ENCODE results near the gene RNF144A.

The RNF144A gene

GRCh38 chr2:7061921-7062320 is 144.7 kb downstream of the RNF144A start:
- Histone ChIP-seq H4K12ac (ENCODE audit: low read depth, low read length) (no peak overlapping the region), H3K9me3 (ENCODE audit: insufficient read depth, low read depth, low read length) (no peaks in the 10 kb centered on the region), H3K4me2 (ENCODE audit: low read length) (no peak overlapping the region), H3K4me1 (ENCODE audit: control insufficient read depth in 1 of 2, insufficient read depth in 2 of 2, low read length in 2 of 2) (no peaks in the 10 kb centered on the region), H4K8ac (ENCODE audit: low read depth, low read length) (no peak overlapping the region), H3K27ac (ENCODE audit: low read depth, low read length) (no peak overlapping the region), H3K18ac (ENCODE audit: low read length) (no peak overlapping the region), H2BK5ac (ENCODE audit: low read depth, low read length, poor library complexity) (no peak overlapping the region), H4K91ac (ENCODE audit: low read depth, low read length) (no peak overlapping the region), H3K79me2 (ENCODE audit: control insufficient read depth, insufficient read depth, low read length, poor library complexity) (no peaks in the 10 kb centered on the region), H2BK120ac (ENCODE audit: insufficient read depth, low read length, poor library complexity) (no peak overlapping the region), H3K79me1 (ENCODE audit: low read length) (no peaks in the 10 kb centered on the region), H2AFZ (ENCODE audit: insufficient read depth, low read length, poor library complexity) (no peak overlapping the region), H3K27me3 (ENCODE audit: insufficient read depth, low read length) (no peaks in the 10 kb centered on the region), H3K23ac (ENCODE audit: low read length) (no peak overlapping the region), H3K36me3 (ENCODE audit: control insufficient read depth in 1 of 2, insufficient read depth in 2 of 2, low read length in 2 of 2) (no peaks in the 10 kb centered on the region), H3K9ac (ENCODE audit: low read length) (no peak overlapping the region), H2AK5ac (ENCODE audit: low read length) (no peak overlapping the region), H3K14ac (ENCODE audit: low read length) (no peak overlapping the region), H2BK12ac (ENCODE audit: low read length) (no peak overlapping the region), H3K4me3 (ENCODE audit: low read depth, low read length) (no peak overlapping the region), H3K4ac (ENCODE audit: low read depth, low read length) (no peak overlapping the region)
- DNase-seq = no peak
- no CpG with 5 or more reads among the region's 3 CpGs for WGBS (ENCODE audit: extremely low coverage, insufficient coverage, insufficient read length)

- H3K4me1 ChIP-seq (ENCODE audit: control insufficient read depth in 1 of 2, insufficient read depth in 2 of 2, low read length in 2 of 2) = no peaks in the 10 kb centered on the region
- no peaks in the 10 kb centered on the region for H3K9me3 ChIP-seq (ENCODE audit: insufficient read depth, low read depth, low read length)
- H2AK5ac ChIP-seq (ENCODE audit: low read length) = no peak overlapping the region
- H3K14ac ChIP-seq (ENCODE audit: low read length) = no peak overlapping the region
- no peak overlapping the region for H3K4ac ChIP-seq (ENCODE audit: low read depth, low read length)
- H3K79me2 ChIP-seq (ENCODE audit: control insufficient read depth, insufficient read depth, low read length, poor library complexity) = no peaks in the 10 kb centered on the region
- H4K12ac ChIP-seq (ENCODE audit: low read depth, low read length) = no peak overlapping the region
- H3K36me3 ChIP-seq (ENCODE audit: control insufficient read depth in 1 of 2, insufficient read depth in 2 of 2, low read length in 2 of 2) = no peaks in the 10 kb centered on the region
- DNase-seq = no peak
- no peak overlapping the region for H2AFZ ChIP-seq (ENCODE audit: insufficient read depth, low read length, poor library complexity)
- H2BK120ac ChIP-seq (ENCODE audit: insufficient read depth, low read length, poor library complexity) = no peak overlapping the region
- H3K4me2 ChIP-seq (ENCODE audit: low read length) = no peak overlapping the region
- H4K91ac ChIP-seq (ENCODE audit: low read depth, low read length) = no peak overlapping the region
- H3K27ac ChIP-seq (ENCODE audit: low read depth, low read length) = no peak overlapping the region
- H2BK5ac ChIP-seq (ENCODE audit: low read depth, low read length, poor library complexity) = no peak overlapping the region
- WGBS (ENCODE audit: extremely low coverage, insufficient coverage, insufficient read length) = no CpG with 5 or more reads among the region's 3 CpGs
- H3K4me3 ChIP-seq (ENCODE audit: low read depth, low read length) = no peak overlapping the region
- H2BK12ac ChIP-seq (ENCODE audit: low read length) = no peak overlapping the region
- H3K9ac ChIP-seq (ENCODE audit: low read length) = no peak overlapping the region
- H3K18ac ChIP-seq (ENCODE audit: low read length) = no peak overlapping the region
- no peak overlapping the region for H4K8ac ChIP-seq (ENCODE audit: low read depth, low read length)
- no peaks in the 10 kb centered on the region for H3K79me1 ChIP-seq (ENCODE audit: low read length)
- no peaks in the 10 kb centered on the region for H3K27me3 ChIP-seq (ENCODE audit: insufficient read depth, low read length)
- H3K23ac ChIP-seq (ENCODE audit: low read length) = no peak overlapping the region
Measured at GRCh38 chr2:7063789-7064188, 146.6 kb downstream of the RNF144A start.

- no peak overlapping the region for H3K4ac ChIP-seq (ENCODE audit: low read depth, low read length)
- H3K9me3 ChIP-seq (ENCODE audit: insufficient read depth, low read depth, low read length) = peaks cover 2% of the 10 kb centered on the region
- no peak overlapping the region for H2AFZ ChIP-seq (ENCODE audit: insufficient read depth, low read length, poor library complexity)
- H3K79me2 ChIP-seq (ENCODE audit: control insufficient read depth, insufficient read depth, low read length, poor library complexity) = no peaks in the 10 kb centered on the region
- H3K79me1 ChIP-seq (ENCODE audit: low read length) = no peaks in the 10 kb centered on the region
- DNase-seq = no peak
- no peak overlapping the region for H2BK120ac ChIP-seq (ENCODE audit: insufficient read depth, low read length, poor library complexity)
- no peak overlapping the region for H3K27ac ChIP-seq (ENCODE audit: low read depth, low read length)
- H3K14ac ChIP-seq (ENCODE audit: low read length) = no peak overlapping the region
- H2AK5ac ChIP-seq (ENCODE audit: low read length) = no peak overlapping the region
- WGBS (ENCODE audit: extremely low coverage, insufficient coverage, insufficient read length) = no CpG with 5 or more reads among the region's 5 CpGs
- H2BK12ac ChIP-seq (ENCODE audit: low read length) = no peak overlapping the region
- H3K23ac ChIP-seq (ENCODE audit: low read length) = no peak overlapping the region
- H3K18ac ChIP-seq (ENCODE audit: low read length) = no peak overlapping the region
- no peak overlapping the region for H3K9ac ChIP-seq (ENCODE audit: low read length)
- H3K27me3 ChIP-seq (ENCODE audit: insufficient read depth, low read length) = no peaks in the 10 kb centered on the region
- no peak overlapping the region for H4K91ac ChIP-seq (ENCODE audit: low read depth, low read length)
- H3K4me2 ChIP-seq (ENCODE audit: low read length) = no peak overlapping the region
- H4K12ac ChIP-seq (ENCODE audit: low read depth, low read length) = no peak overlapping the region
- no peaks in the 10 kb centered on the region for H3K36me3 ChIP-seq (ENCODE audit: control insufficient read depth in 1 of 2, insufficient read depth in 2 of 2, low read length in 2 of 2)
- no peak overlapping the region for H4K8ac ChIP-seq (ENCODE audit: low read depth, low read length)
- H2BK5ac ChIP-seq (ENCODE audit: low read depth, low read length, poor library complexity) = no peak overlapping the region
- H3K4me1 ChIP-seq (ENCODE audit: control insufficient read depth in 1 of 2, insufficient read depth in 2 of 2, low read length in 2 of 2) = no peaks in the 10 kb centered on the region
- H3K4me3 ChIP-seq (ENCODE audit: low read depth, low read length) = no peak overlapping the region
Measured at GRCh38 chr2:7068457-7068856, 151.2 kb downstream of the RNF144A start.

GRCh38 chr2:7070483-7070882 is 153.3 kb downstream of the RNF144A start:
- Histone ChIP-seq H3K27me3 (ENCODE audit: insufficient read depth, low read length) (no peaks in the 10 kb centered on the region), H3K14ac (ENCODE audit: low read length) (no peak overlapping the region), H4K12ac (ENCODE audit: low read depth, low read length) (no peak overlapping the region), H2BK120ac (ENCODE audit: insufficient read depth, low read length, poor library complexity) (no peak overlapping the region), H2AK5ac (ENCODE audit: low read length) (no peak overlapping the region), H3K79me1 (ENCODE audit: low read length) (no peaks in the 10 kb centered on the region), H3K4me3 (ENCODE audit: low read depth, low read length) (no peak overlapping the region), H3K18ac (ENCODE audit: low read length) (no peak overlapping the region), H3K9ac (ENCODE audit: low read length) (no peak overlapping the region), H4K91ac (ENCODE audit: low read depth, low read length) (no peak overlapping the region), H3K79me2 (ENCODE audit: control insufficient read depth, insufficient read depth, low read length, poor library complexity) (no peaks in the 10 kb centered on the region), H3K27ac (ENCODE audit: low read depth, low read length) (no peak overlapping the region), H3K4me2 (ENCODE audit: low read length) (no peak overlapping the region), H3K23ac (ENCODE audit: low read length) (no peak overlapping the region), H3K36me3 (ENCODE audit: control insufficient read depth in 1 of 2, insufficient read depth in 2 of 2, low read length in 2 of 2) (no peaks in the 10 kb centered on the region), H2BK5ac (ENCODE audit: low read depth, low read length, poor library complexity) (no peak overlapping the region), H3K4me1 (ENCODE audit: control insufficient read depth in 1 of 2, insufficient read depth in 2 of 2, low read length in 2 of 2) (no peaks in the 10 kb centered on the region), H3K9me3 (ENCODE audit: insufficient read depth, low read depth, low read length) (peaks cover 2% of the 10 kb centered on the region), H2BK12ac (ENCODE audit: low read length) (no peak overlapping the region), H3K4ac (ENCODE audit: low read depth, low read length) (no peak overlapping the region), H4K8ac (ENCODE audit: low read depth, low read length) (no peak overlapping the region), H2AFZ (ENCODE audit: insufficient read depth, low read length, poor library complexity) (no peak overlapping the region)
- no peak for DNase-seq
- WGBS (ENCODE audit: extremely low coverage, insufficient coverage, insufficient read length) = no CpG with 5 or more reads among the region's 5 CpGs
